Peyer's patch (tissue), 4 donors: ENCODE results near the gene LSR. TPM values are rescaled to one million over a fixed set of nuclear protein-coding genes. Genes with fewer than 3 reads are reported as not detected.

Experiments
- DNase-seq, 3 donors: peaks; one replicate each; pipeline ENCODE4 v3.0.0-alpha.2; 2017 to 2019
- H3K27ac ChIP-seq, 4 donors: fragments of 200-600 bp; sonication (generic); one replicate each; pipeline ENCODE4 v1.5.1; 2016 to 2019
- H3K27me3 ChIP-seq, 2 donors: fragments of 200-600 bp; sonication (generic); one replicate each; pipeline ENCODE4 v1.5.1; 2019
- H3K36me3 ChIP-seq, 3 donors: fragments of 200-600 bp; sonication (generic); one replicate each; pipeline ENCODE4 v1.5.1; 2016 to 2019
- H3K4me1 ChIP-seq, 4 donors: fragments of 200-600 bp; sonication (generic); one replicate each; pipeline ENCODE4 v1.5.1; 2016 to 2019
- H3K4me3 ChIP-seq, 4 donors: fragments of 200-600 bp; sonication (generic); 1 replicate in 3 of 4; 2 replicates in 1 of 4; pipeline ENCODE4 v1.5.1; 2016 to 2019; ENCODE audit warnings: mild to moderate bottlenecking in 1 of 4
- H3K9me3 ChIP-seq, 4 donors: fragments of 200-600 bp; sonication (generic); one replicate each; pipeline ENCODE4 v1.5.1; 2016 to 2019; ENCODE audit warnings: mild to moderate bottlenecking in 1 of 4
- POLR2A ChIP-seq, 2 donors: fragments of 450-650 bp; IDR thresholded peaks; one replicate each; pipeline ENCODE4 v1.5.1; 2017; ENCODE audit warnings: antibody characterized with exemption in 2 of 2, mild to moderate bottlenecking in 2 of 2, moderate library complexity in 2 of 2
- total RNA-seq, 4 donors: library from RNA; depleted of rRNA; stranded (reverse); fragments of >200 nt; gene quantifications; one replicate each; pipeline ENCODE4 v1.1.0, GENCODE V29; 2016
- TF ChIP-seq, protein P1 (sequence below), 6 experiments: fragments of 450-650 bp in 4 of 6; fragments of 200-600 bp in 2 of 6; sonication (generic) in 1 of 6; IDR thresholded peaks; one replicate each; pipeline ENCODE4 v1.5.1; 2017 to 2019; ENCODE audit warnings: antibody characterized with exemption in 6 of 6, mild to moderate bottlenecking in 3 of 6, moderate library complexity in 1 of 6

The LSR gene
- total RNA-seq, 4 donors from 2014 or later: 28.9 to 214 (median 188) TPM

- H3K4me1 ChIP-seq: no peaks in the 10 kb centered on the region
- H3K36me3 ChIP-seq: no peaks in the 10 kb centered on the region
- no peak overlapping the region for H3K4me3 ChIP-seq
- TF ChIP-seq POLR2A (IDR thresholded peaks at IDR 0.05): no peak
- TF ChIP-seq, protein P1, sequence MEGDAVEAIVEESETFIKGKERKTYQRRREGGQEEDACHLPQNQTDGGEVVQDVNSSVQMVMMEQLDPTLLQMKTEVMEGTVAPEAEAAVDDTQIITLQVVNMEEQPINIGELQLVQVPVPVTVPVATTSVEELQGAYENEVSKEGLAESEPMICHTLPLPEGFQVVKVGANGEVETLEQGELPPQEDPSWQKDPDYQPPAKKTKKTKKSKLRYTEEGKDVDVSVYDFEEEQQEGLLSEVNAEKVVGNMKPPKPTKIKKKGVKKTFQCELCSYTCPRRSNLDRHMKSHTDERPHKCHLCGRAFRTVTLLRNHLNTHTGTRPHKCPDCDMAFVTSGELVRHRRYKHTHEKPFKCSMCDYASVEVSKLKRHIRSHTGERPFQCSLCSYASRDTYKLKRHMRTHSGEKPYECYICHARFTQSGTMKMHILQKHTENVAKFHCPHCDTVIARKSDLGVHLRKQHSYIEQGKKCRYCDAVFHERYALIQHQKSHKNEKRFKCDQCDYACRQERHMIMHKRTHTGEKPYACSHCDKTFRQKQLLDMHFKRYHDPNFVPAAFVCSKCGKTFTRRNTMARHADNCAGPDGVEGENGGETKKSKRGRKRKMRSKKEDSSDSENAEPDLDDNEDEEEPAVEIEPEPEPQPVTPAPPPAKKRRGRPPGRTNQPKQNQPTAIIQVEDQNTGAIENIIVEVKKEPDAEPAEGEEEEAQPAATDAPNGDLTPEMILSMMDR (IDR thresholded peaks at IDR 0.05): no peak
- H3K27ac ChIP-seq: no peak overlapping the region
- H3K9me3 ChIP-seq: no peaks in the 10 kb centered on the region
- no peak for DNase-seq
- H3K27me3 ChIP-seq: no peaks in the 10 kb centered on the region
Observed at GRCh38 chr19:35288906-35289305, 40.1 kb downstream of the LSR start.

DNA sequence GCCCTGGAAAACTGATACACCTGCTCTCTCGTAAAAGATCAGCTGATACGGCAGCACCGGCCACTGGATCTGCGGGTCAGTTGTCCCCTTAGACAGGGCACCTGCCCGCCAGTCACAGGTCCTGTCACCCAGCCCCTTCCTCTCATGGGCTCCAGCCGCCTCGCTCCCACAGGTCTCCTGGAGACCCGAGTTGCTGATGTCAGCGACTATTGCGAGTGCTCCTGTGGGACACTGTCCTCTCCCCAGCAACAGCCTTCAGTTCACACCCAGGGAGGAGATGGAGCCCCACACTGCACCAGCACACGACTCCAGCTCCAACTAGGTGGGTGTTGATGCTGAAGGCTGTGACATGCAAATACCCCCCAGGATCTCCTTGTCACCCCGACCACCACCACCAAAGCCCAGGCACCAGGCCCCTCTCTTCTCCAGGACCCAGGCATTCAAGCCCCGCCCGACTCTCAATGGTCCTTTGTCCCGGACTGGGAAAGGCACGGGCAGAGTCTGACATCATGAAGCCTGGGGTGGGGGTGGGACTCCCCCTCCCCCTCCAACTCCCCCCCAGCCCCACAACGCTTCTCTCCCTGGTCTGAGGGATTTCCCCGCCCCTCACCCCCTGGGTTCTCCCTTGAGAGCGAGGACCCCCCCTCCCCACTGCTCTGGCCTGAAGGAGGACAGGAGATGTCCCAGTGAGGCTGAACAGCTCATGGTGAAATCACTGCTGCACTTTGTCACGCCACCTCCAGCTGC is 41.8 kb downstream of the LSR start:
- DNase-seq: no peak
- H3K36me3 ChIP-seq: no peaks in the 10 kb centered on the region
- H3K9me3 ChIP-seq: no peaks in the 10 kb centered on the region
- no peak overlapping the region for H3K4me3 ChIP-seq
- no peak overlapping the region for H3K27ac ChIP-seq
- TF ChIP-seq, protein P1 (IDR thresholded peaks at IDR 0.05): no peak
- TF ChIP-seq POLR2A (IDR thresholded peaks at IDR 0.05): no peak
- peaks cover 0 to 4% (median 0%) of the 10 kb centered on the region in 4 donors for H3K4me1 ChIP-seq
- no peaks in the 10 kb centered on the region for H3K27me3 ChIP-seq

DNA sequence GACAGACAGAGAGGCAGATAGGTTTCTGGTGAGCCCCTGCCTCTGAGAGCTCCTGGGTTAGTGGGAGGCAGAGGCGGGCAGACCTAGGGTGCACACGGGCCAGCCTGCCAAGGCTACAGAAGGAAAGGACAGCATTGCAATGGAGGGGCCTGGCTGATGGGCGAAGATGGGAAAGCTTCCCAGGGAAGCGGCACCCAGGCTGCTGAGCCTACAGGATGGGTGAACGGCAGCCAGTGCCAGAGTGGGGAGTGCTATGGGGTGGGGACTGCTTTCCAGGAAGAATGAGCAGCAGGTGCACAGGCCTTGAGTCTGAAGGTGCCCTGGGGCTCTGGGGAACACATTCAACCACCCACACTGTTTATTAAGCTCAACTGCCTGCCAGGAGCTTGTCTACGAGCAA is 42.5 kb downstream of the LSR start:
- H3K9me3 ChIP-seq: no peaks in the 10 kb centered on the region
- H3K4me3 ChIP-seq: no peak overlapping the region
- H3K27me3 ChIP-seq: no peaks in the 10 kb centered on the region
- H3K27ac ChIP-seq: no peak overlapping the region
- H3K36me3 ChIP-seq: no peaks in the 10 kb centered on the region
- TF ChIP-seq, protein P1 (IDR thresholded peaks at IDR 0.05): no peak
- no peak for TF ChIP-seq POLR2A (IDR thresholded peaks at IDR 0.05)
- DNase-seq: no peak
- H3K4me1 ChIP-seq: peaks cover 0 to 5% (median 0%) of the 10 kb centered on the region in 4 donors

- H3K27me3 ChIP-seq: no peaks in the 10 kb centered on the region
- peaks cover 0 to 5% (median 0%) of the 10 kb centered on the region in 4 donors for H3K4me1 ChIP-seq
- H3K36me3 ChIP-seq: no peaks in the 10 kb centered on the region
- TF ChIP-seq, protein P1 (IDR thresholded peaks at IDR 0.05): no peak
- no peak for TF ChIP-seq POLR2A (IDR thresholded peaks at IDR 0.05)
- H3K4me3 ChIP-seq: no peak within 1 kb of the TSS
- DNase-seq: no peak
- H3K9me3 ChIP-seq: no peaks in the 10 kb centered on the region
- no peak within 1 kb of the TSS for H3K27ac ChIP-seq
Observed at GRCh38 chr19:35291916-35292315, 43.1 kb downstream of the LSR start, which contains the start of gene MAG. TSS of gene MAG (plus strand) at chr19:35292161. CDS start at chr19:35295409, 3,248 bp downstream.

GRCh38 chr19:35292421-35293362 is 43.9 kb downstream of the LSR start:
- H3K36me3 ChIP-seq: no peaks in the 10 kb centered on the region
- no peak for DNase-seq
- no peaks in the 10 kb centered on the region for H3K27me3 ChIP-seq
- H3K4me3 ChIP-seq: no peak overlapping the region
- H3K27ac ChIP-seq: no peak overlapping the region
- peaks cover 0 to 5% (median 0%) of the 10 kb centered on the region in 4 donors for H3K4me1 ChIP-seq
- no peak for TF ChIP-seq POLR2A (IDR thresholded peaks at IDR 0.05)
- TF ChIP-seq, protein P1 (IDR thresholded peaks at IDR 0.05): no peak
- no peaks in the 10 kb centered on the region for H3K9me3 ChIP-seq
